SH-SY5Y (cell line): ENCODE data around the gene DPM1.

Experiments used
- GATA2 ChIP-seq: IDR thresholded peaks from 2 replicates; pipeline ENCODE4 v1.6.1; 2011; ENCODE audit warnings: mild to moderate bottlenecking, low read depth, low read length
- GATA3 ChIP-seq: IDR thresholded peaks from 2 replicates; pipeline ENCODE4 v1.6.1; 2011; ENCODE audit warnings: low read depth, mild to moderate bottlenecking, low read length, moderate library complexity

GRCh38 chr20:50980071-50980681 lies 21.8 kb upstream of the DPM1 start:
- TF ChIP-seq GATA2 (no peak), GATA3 (no peak)
